ENCODE data around the gene CALCOCO2.

DNA sequence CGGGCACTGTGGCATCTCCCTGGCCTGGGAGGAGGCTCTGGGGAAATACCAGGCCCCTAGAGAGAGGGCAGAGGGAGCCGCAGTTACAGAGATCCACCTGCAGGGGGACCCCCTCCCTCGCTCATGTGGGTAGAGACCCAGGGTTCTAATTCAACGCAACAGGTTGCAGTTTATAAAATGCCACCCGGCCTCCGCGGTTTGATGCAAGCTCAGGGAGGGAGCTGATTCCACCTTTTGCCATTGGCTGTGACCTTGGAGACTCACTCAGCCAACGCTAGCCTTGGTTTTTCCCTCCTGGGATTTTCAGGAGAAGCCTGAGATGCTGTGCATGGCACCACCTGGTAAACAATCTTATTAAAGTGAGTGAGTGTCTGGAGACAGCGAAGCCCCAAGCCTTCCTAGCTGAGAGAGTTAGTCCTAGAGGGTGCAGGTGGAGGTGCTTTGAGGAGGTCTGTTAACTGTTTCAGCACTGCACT lies 25.9 kb upstream of the CALCOCO2 start:
- TF ChIP-seq, protein P1, sequence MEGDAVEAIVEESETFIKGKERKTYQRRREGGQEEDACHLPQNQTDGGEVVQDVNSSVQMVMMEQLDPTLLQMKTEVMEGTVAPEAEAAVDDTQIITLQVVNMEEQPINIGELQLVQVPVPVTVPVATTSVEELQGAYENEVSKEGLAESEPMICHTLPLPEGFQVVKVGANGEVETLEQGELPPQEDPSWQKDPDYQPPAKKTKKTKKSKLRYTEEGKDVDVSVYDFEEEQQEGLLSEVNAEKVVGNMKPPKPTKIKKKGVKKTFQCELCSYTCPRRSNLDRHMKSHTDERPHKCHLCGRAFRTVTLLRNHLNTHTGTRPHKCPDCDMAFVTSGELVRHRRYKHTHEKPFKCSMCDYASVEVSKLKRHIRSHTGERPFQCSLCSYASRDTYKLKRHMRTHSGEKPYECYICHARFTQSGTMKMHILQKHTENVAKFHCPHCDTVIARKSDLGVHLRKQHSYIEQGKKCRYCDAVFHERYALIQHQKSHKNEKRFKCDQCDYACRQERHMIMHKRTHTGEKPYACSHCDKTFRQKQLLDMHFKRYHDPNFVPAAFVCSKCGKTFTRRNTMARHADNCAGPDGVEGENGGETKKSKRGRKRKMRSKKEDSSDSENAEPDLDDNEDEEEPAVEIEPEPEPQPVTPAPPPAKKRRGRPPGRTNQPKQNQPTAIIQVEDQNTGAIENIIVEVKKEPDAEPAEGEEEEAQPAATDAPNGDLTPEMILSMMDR (conservative IDR thresholded peaks at IDR 0.05; ENCODE audit: low read depth in 2 of 2), result peak; percentile 94
- TF ChIP-seq, protein P2, sequence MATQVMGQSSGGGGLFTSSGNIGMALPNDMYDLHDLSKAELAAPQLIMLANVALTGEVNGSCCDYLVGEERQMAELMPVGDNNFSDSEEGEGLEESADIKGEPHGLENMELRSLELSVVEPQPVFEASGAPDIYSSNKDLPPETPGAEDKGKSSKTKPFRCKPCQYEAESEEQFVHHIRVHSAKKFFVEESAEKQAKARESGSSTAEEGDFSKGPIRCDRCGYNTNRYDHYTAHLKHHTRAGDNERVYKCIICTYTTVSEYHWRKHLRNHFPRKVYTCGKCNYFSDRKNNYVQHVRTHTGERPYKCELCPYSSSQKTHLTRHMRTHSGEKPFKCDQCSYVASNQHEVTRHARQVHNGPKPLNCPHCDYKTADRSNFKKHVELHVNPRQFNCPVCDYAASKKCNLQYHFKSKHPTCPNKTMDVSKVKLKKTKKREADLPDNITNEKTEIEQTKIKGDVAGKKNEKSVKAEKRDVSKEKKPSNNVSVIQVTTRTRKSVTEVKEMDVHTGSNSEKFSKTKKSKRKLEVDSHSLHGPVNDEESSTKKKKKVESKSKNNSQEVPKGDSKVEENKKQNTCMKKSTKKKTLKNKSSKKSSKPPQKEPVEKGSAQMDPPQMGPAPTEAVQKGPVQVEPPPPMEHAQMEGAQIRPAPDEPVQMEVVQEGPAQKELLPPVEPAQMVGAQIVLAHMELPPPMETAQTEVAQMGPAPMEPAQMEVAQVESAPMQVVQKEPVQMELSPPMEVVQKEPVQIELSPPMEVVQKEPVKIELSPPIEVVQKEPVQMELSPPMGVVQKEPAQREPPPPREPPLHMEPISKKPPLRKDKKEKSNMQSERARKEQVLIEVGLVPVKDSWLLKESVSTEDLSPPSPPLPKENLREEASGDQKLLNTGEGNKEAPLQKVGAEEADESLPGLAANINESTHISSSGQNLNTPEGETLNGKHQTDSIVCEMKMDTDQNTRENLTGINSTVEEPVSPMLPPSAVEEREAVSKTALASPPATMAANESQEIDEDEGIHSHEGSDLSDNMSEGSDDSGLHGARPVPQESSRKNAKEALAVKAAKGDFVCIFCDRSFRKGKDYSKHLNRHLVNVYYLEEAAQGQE (IDR thresholded peaks at IDR 0.05; ENCODE audit: unreplicated experiment), result no peak
- TF ChIP-seq EZH2 (IDR thresholded peaks at IDR 0.05; ENCODE audit: low read depth, unreplicated experiment), result no peak
